Breast epithelium (tissue), 4 donors: ENCODE measurements around the gene CTTNBP2. TPM values are rescaled to one million over a fixed set of nuclear protein-coding genes. Genes with fewer than 3 reads are reported as not detected.
A peak's percentile ranks its signal among the peaks of the same experiment; 100 is the strongest.

Experiments
- DNase-seq, 2 donors: peaks; one replicate each; pipeline ENCODE4 v3.0.0-alpha.2; 2019; ENCODE audit warnings: low spot score in 2 of 2
- H3K27ac ChIP-seq, 2 donors: fragments of 200-600 bp; sonication (generic) in 1 of 2; one replicate each; pipeline ENCODE4 v1.5.1; 2016 to 2019; ENCODE audit warnings: mild to moderate bottlenecking in 1 of 2
- H3K27me3 ChIP-seq, 2 donors: fragments of 200-600 bp; sonication (generic) in 1 of 2; one replicate each; pipeline versions ENCODE4 v1.5.1 to v1.6.0; 2017 to 2019; ENCODE audit warnings: control low read depth in 1 of 2, mild to moderate bottlenecking in 1 of 2
- H3K36me3 ChIP-seq: fragments of 200-600 bp; one replicate; pipeline ENCODE4 v1.5.1; 2019
- H3K4me1 ChIP-seq, 2 donors: fragments of 200-600 bp; sonication (generic); one replicate each; pipeline ENCODE4 v1.5.1; 2016 to 2019; ENCODE audit warnings: control low read depth in 1 of 2
- H3K4me3 ChIP-seq, 3 donors: fragments of 200-600 bp; sonication (generic); 1 replicate in 2 of 3; 2 replicates in 1 of 3; pipeline ENCODE4 v1.5.1; 2016 to 2019; ENCODE audit warnings: mild to moderate bottlenecking in 3 of 3, moderate library complexity in 2 of 3
- H3K9me3 ChIP-seq, 2 donors: fragments of 200-600 bp; sonication (generic) in 1 of 2; one replicate each; pipeline ENCODE4 v1.5.1; 2016 to 2019; ENCODE audit warnings: control low read depth in 1 of 2
- CTCF ChIP-seq, 3 donors: fragments of 450-650 bp; IDR thresholded peaks; one replicate each; pipeline ENCODE4 v1.5.1; 2016 to 2017; ENCODE audit warnings: antibody characterized with exemption in 3 of 3, mild to moderate bottlenecking in 3 of 3, moderate library complexity in 3 of 3
- POLR2A ChIP-seq: fragments of 450-650 bp; IDR thresholded peaks from one replicate; pipeline ENCODE4 v1.6.1; 2016; ENCODE audit warnings: antibody characterized with exemption, mild to moderate bottlenecking, moderate library complexity
- POLR2AphosphoS5 ChIP-seq, 3 donors: sonication (generic); formaldehyde crosslinking; IDR thresholded peaks; one replicate each; pipeline ENCODE4 v1.6.1; 2017; ENCODE audit warnings: antibody characterized with exemption in 3 of 3
- intact Hi-C: fragments of 100-400 bp; cut with DNase I; formaldehyde crosslinking; loops from one replicate; pipeline ENCODE4 v1.15.1; 2023; ENCODE audit warnings: low total_unique reads
- total RNA-seq, 3 donors: library from RNA; depleted of rRNA; stranded (reverse); fragments of >200 nt; gene quantifications; one replicate each; pipeline ENCODE4 v1.1.0, GENCODE V29; 2016

Gene CTTNBP2
- 10 to 100 TPM in 2 of 3 donors, 1 to 10 TPM in 1; 8.8 to 37.0 (median 13.8) TPM for total RNA-seq

GRCh38 chr7:117873310-117874190 lies at the start of gene CTTNBP2:
Gene CTTNBP2 (minus strand): TSS chr7:117873441. CDS start chr7:117873415, 26 bp downstream.
- Histone ChIP-seq H3K27ac (peak within 1 kb of the TSS; percentile 64 to 71), H3K27me3 (peaks cover 0 to 7% of the 10 kb centered on the region in 2 donors)
- DNase-seq, result peak; percentile 28 to 53

GRCh38 chr7:117916309-117916708 lies 43.1 kb upstream of the CTTNBP2 start:
- peaks cover 0 to 5% of the 10 kb centered on the region in 2 donors for H3K9me3 ChIP-seq
- no peak for DNase-seq
- H3K27ac ChIP-seq, result no peak overlapping the region
- no peaks in the 10 kb centered on the region for H3K36me3 ChIP-seq
- intact Hi-C loops, result no loop called here
- H3K4me3 ChIP-seq, result no peak overlapping the region
- no peaks in the 10 kb centered on the region for H3K4me1 ChIP-seq
- TF ChIP-seq POLR2A, result no peak
- TF ChIP-seq CTCF (IDR thresholded peaks at IDR 0.05), result no peak
- no peak for TF ChIP-seq POLR2AphosphoS5 (IDR thresholded peaks at IDR 0.05)
- no peaks in the 10 kb centered on the region for H3K27me3 ChIP-seq

More at GRCh38 chr7:117873310-117874190, at the start of gene CTTNBP2:
- intact Hi-C loops, result no loop called here
- Histone ChIP-seq H3K9me3 (no peaks in the 10 kb centered on the region), H3K4me1 (no peaks in the 10 kb centered on the region), H3K4me3 (peak within 1 kb of the TSS; percentile 75 to 84 (median 76)), H3K36me3 (no peaks in the 10 kb centered on the region)
- TF ChIP-seq POLR2A, result no peak
- TF ChIP-seq CTCF (IDR thresholded peaks at IDR 0.05), result no peak
- no peak for TF ChIP-seq POLR2AphosphoS5 (IDR thresholded peaks at IDR 0.05)

- H3K9me3 ChIP-seq, result peaks cover 0 to 5% of the 10 kb centered on the region in 2 donors
- H3K4me1 ChIP-seq, result no peaks in the 10 kb centered on the region
- TF ChIP-seq CTCF (IDR thresholded peaks at IDR 0.05), result no peak
- no peak for TF ChIP-seq POLR2AphosphoS5 (IDR thresholded peaks at IDR 0.05)
- TF ChIP-seq POLR2A, result no peak
- no peak overlapping the region for H3K27ac ChIP-seq
- no peaks in the 10 kb centered on the region for H3K36me3 ChIP-seq
- intact Hi-C loops, result no loop called here
- no peak overlapping the region for H3K4me3 ChIP-seq
- H3K27me3 ChIP-seq, result no peaks in the 10 kb centered on the region
- no peak for DNase-seq
Observed at GRCh38 chr7:117912421-117912820, 39.2 kb upstream of the CTTNBP2 start.

GRCh38 chr7:117908031-117908795 lies 35.0 kb upstream of the CTTNBP2 start:
- no peak overlapping the region for H3K4me3 ChIP-seq
- no peaks in the 10 kb centered on the region for H3K27me3 ChIP-seq
- no peaks in the 10 kb centered on the region for H3K36me3 ChIP-seq
- intact Hi-C loops, result no loop called here
- H3K27ac ChIP-seq, result no peak overlapping the region
- H3K4me1 ChIP-seq, result no peaks in the 10 kb centered on the region
- H3K9me3 ChIP-seq, result no peaks in the 10 kb centered on the region
- TF ChIP-seq POLR2AphosphoS5 (IDR thresholded peaks at IDR 0.05) (no peak), POLR2A (no peak), CTCF (IDR thresholded peaks at IDR 0.05) (no peak)
- DNase-seq, result no peak
